ENCODE measurements around the gene MRPL58.
"Not testable (repeated sequence)": the region's sequence is repeated elsewhere in the genome, so short reads cannot be mapped to it uniquely, and the experiment has no call there.

MRPL58 gene

GRCh38 chr17:74987909-74988711 is 24.4 kb upstream of the MRPL58 start:
- DNase-seq = no peak

GRCh38 chr17:74990581-74991105 is 21.8 kb upstream of the MRPL58 start:
- no peak for DNase-seq

- no peak for DNase-seq
These were observed 20.2 kb upstream of the MRPL58 start for GRCh38 chr17:74992223-74992622.

GRCh38 chr17:74994440-74994839 is 18.0 kb upstream of the MRPL58 start:
- DNase-seq = no peak

GRCh38 chr17:74995847-74996246 is 16.6 kb upstream of the MRPL58 start:
- no peak for DNase-seq

GRCh38 chr17:74998783-74999182 is 13.7 kb upstream of the MRPL58 start:
- no peak for DNase-seq

GRCh38 chr17:74999523-74999922 is 12.9 kb upstream of the MRPL58 start:
- DNase-seq = no peak

GRCh38 chr17:75001915-75002843 is 10.3 kb upstream of the MRPL58 start:
- DNase-seq = no peak

- DNase-seq = no peak
These were observed 9.2 kb upstream of the MRPL58 start for GRCh38 chr17:75003070-75003956.

GRCh38 chr17:75003957-75004355 is 8.5 kb upstream of the MRPL58 start:
- DNase-seq = no peak

GRCh38 chr17:75004371-75004770 is 8.1 kb upstream of the MRPL58 start:
- no peak for DNase-seq

GRCh38 chr17:75005291-75005690 is 7.2 kb upstream of the MRPL58 start:
- no peak for DNase-seq

GRCh38 chr17:75006084-75006483 is 6.4 kb upstream of the MRPL58 start:
- not testable (repeated sequence) for DNase-seq

- DNase-seq = no peak
These were observed 5.8 kb upstream of the MRPL58 start for GRCh38 chr17:75006653-75007052.

GRCh38 chr17:75008373-75008772 is 4.1 kb upstream of the MRPL58 start:
- no peak for DNase-seq

GRCh38 chr17:75009139-75009724 is 3.2 kb upstream of the MRPL58 start:
- no peak for DNase-seq

GRCh38 chr17:75010683-75011400 is 1.6 kb upstream of the MRPL58 start:
- no peak for DNase-seq

GRCh38 chr17:75011401-75012095 is 922 bp upstream of the MRPL58 start:
- no peak for DNase-seq

- DNase-seq = no peak
These were observed 449 bp upstream of the MRPL58 start for GRCh38 chr17:75012096-75012345.

- DNase-seq = no peak
These were observed 656 bp downstream of the MRPL58 start for GRCh38 chr17:75013092-75013559.

GRCh38 chr17:75019146-75019545 is 6.7 kb downstream of the MRPL58 start:
- DNase-seq = no peak

Measured in NCI-H187 treated with DMSO at 0.1 percent for 48 hours (cell line).